ENCODE measurements around the gene RPS6KC1.

RPS6KC1 gene

DNA sequence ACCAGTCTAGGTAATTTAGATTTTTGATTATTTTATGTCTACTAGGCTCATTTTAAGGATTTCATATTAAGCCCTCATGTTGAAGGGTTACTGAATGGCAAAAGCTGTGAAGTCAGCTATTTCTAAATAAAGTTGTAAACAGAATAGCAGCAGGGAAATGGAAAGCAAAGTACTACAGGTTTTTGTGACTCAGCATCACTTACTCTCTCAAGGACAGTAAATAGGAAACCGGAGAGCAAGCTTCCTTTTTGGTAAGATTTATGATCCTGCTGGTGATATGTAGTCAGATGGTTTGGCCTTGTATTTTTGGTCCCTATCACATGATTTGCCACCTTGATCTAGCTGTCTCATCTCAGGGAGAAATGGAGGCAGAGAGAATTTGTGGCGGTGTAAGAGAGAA, 226.0 kb downstream of the RPS6KC1 start:
- CTCF ChIA-PET, result interaction anchor here (1.1 to 1.8 kb wide), 3 partner anchors 11 to 28 kb away, joined by 3 read pairs; no protein-coding TSS in a partner anchor
- TF ChIP-seq, protein P1, sequence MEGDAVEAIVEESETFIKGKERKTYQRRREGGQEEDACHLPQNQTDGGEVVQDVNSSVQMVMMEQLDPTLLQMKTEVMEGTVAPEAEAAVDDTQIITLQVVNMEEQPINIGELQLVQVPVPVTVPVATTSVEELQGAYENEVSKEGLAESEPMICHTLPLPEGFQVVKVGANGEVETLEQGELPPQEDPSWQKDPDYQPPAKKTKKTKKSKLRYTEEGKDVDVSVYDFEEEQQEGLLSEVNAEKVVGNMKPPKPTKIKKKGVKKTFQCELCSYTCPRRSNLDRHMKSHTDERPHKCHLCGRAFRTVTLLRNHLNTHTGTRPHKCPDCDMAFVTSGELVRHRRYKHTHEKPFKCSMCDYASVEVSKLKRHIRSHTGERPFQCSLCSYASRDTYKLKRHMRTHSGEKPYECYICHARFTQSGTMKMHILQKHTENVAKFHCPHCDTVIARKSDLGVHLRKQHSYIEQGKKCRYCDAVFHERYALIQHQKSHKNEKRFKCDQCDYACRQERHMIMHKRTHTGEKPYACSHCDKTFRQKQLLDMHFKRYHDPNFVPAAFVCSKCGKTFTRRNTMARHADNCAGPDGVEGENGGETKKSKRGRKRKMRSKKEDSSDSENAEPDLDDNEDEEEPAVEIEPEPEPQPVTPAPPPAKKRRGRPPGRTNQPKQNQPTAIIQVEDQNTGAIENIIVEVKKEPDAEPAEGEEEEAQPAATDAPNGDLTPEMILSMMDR (IDR thresholded peaks at IDR 0.05; ENCODE audit: control extremely low read depth, extremely low read depth, low read depth, missing control alignments), result no peak
- no peak for DNase-seq (ENCODE audit: extremely low spot score)
- POLR2A ChIA-PET, result no interaction called here

DNA sequence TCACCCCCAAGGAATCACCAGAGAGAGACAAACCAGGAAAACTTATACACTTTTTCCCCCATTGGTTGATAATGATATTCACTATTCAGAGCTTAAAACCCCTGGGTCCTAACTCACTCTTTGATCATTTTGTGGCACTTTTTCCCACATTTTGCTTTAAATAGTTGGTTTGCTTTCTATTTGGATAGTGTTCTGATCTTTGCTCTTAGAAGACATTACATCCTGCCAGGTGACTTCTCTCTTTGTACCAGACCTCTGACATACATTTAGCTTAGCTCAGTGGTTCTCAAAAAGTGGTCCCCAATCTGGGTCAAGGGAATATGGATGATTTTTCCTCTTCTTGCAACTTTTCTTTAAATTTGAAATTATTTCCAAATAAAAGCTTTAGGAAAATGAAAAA, 228.4 kb downstream of the RPS6KC1 start:
- ChIA-PET CTCF (interaction anchor here (0.8 to 1.3 kb wide), 3 partner anchors 9 to 16 kb away, joined by 3 to 4 read pairs (median 3); no protein-coding TSS in a partner anchor), POLR2A (no interaction called here)
- no peak for DNase-seq (ENCODE audit: extremely low spot score)
- TF ChIP-seq, protein P1 (IDR thresholded peaks at IDR 0.05; ENCODE audit: control extremely low read depth, extremely low read depth, low read depth, missing control alignments), result no peak

DNA sequence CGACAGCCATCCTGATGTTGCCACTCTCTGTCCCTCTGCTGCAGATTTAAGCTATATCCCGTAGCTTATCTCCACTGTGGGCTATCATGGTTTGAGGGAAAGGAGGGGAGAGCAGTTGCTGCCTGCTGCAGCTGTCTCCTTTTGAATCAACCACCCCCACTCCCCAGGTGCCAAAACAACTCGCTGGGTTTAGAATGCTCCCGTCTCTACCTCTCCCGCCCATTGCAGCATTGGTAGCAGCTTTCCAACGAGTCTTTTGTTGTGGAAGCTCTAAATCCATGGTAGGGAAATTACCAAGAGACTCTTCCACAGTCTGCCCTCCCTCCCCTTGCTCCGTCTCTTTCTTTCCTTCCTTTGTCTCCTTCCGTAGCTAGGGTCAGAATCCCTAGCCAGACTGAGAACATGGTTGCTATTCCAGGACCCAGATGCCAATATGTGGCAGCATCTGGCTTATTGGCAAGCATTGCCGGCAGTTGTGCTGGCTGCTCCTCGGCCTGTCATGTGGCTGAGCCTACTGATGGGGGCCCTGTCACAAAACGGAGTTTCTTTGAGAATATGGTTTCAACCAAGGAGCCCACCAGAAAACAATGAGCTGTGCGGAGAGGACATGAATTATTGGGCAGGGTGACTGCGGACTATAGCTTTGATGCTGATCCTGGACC, 230.7 kb downstream of the RPS6KC1 start:
- TF ChIP-seq, protein P1 (IDR thresholded peaks at IDR 0.05; ENCODE audit: control extremely low read depth, extremely low read depth, low read depth, missing control alignments), result no peak
- CTCF ChIA-PET, result interaction anchor here (1.1 to 1.7 kb wide), 3 partner anchors 12 to 160 kb away, joined by 3 to 5 read pairs (median 3); no protein-coding TSS in a partner anchor
- DNase-seq (ENCODE audit: extremely low spot score), result no peak

DNA sequence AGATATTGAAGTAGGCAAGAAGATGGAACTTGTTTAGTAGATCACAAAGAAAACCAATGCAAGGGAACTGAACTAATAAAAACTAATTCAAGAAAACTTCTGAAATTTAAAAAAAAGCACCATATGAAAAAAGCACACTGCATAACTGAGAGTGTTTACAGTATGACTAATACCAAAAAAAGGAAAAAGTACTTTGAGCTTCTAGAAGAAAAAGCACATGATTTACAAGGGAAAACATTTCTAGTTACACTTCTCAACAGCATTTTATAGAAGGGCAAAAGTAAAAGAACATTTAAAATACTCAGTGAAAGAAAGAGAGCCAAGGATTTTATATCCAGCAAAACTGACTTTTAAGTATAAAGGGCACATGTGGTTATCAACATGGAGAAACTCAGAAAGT, 233.6 kb downstream of the RPS6KC1 start:
- ChIA-PET POLR2A (no interaction called here), CTCF (interaction anchor here (1.0 kb wide), 1 partner anchor 19 kb away, joined by 3 read pairs; no protein-coding TSS in a partner anchor)
- no peak for DNase-seq (ENCODE audit: extremely low spot score)
- TF ChIP-seq, protein P1 (IDR thresholded peaks at IDR 0.05; ENCODE audit: control extremely low read depth, extremely low read depth, low read depth, missing control alignments), result no peak

More for the DNA sequence above, 230.7 kb downstream of the RPS6KC1 start:
- POLR2A ChIA-PET, result no interaction called here

DNA sequence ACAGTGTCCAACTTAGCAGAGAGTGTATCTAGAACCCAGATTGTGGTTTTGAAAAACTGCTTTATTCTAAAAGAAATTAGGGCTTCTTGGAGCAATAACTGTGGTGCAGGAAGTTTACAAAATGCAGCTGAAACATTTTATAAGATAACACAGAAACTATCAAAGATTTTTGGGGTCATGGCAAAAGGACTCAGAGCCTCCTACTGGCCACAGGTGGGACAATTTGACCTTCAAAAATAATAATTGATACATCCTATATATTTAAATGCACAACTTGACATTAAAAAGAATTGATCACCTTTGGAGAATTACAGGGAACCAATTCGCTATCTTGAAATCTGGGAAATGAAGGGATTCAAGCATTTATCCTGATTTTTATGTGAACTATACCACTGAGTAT, 235.2 kb downstream of the RPS6KC1 start:
- POLR2A ChIA-PET, result no interaction called here
- DNase-seq (ENCODE audit: extremely low spot score), result no peak
- TF ChIP-seq, protein P1 (IDR thresholded peaks at IDR 0.05; ENCODE audit: control extremely low read depth, extremely low read depth, low read depth, missing control alignments), result peak; percentile 18
- CTCF ChIA-PET, result interaction anchor here (0.6 to 1.4 kb wide), 3 partner anchors 11 to 621 kb away, joined by 3 to 7 read pairs (median 3); no protein-coding TSS in a partner anchor

DNA sequence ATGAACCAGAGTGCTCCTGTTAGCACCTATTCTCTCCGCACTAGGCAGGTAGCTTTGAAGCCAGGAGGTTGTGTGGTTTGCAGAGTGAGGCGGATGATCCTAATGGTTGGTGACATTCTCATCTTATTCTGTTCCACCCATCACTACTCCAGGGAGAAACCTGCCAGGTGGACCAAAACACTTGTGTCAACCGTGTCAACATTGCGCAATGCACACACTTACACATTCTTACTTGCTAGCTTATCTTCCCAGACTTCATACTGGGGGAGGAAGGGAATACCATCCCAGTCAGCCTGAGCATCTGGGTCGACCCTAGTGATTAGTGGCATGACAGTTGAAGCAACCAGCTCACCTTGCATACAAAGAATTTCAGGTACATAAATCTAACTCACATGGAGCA, 236.9 kb downstream of the RPS6KC1 start:
- ChIA-PET CTCF (interaction anchor here (0.8 kb wide), 1 partner anchor 11 kb away, joined by 3 read pairs; no protein-coding TSS in a partner anchor), POLR2A (interaction anchor here (0.6 kb wide), 1 partner anchor 1317 kb away, joined by 3 read pairs; no protein-coding TSS in a partner anchor)
- no peak for DNase-seq (ENCODE audit: extremely low spot score)
- TF ChIP-seq, protein P1 (IDR thresholded peaks at IDR 0.05; ENCODE audit: control extremely low read depth, extremely low read depth, low read depth, missing control alignments), result no peak
